ENCODE results near the gene SLC37A4.
"Not testable (repeated sequence)": the region's sequence is repeated elsewhere in the genome, so short reads cannot be mapped to it uniquely, and the experiment has no call there.

The SLC37A4 gene

GRCh38 chr11:119061256-119061655 lies 30.6 kb upstream of the SLC37A4 start:
- Histone ChIP-seq H3K9me3 (ENCODE audit: insufficient read depth, low read length) (no peaks in the 10 kb centered on the region), H3K27me3 (ENCODE audit: low read length) (no peaks in the 10 kb centered on the region), H3K4me2 (ENCODE audit: low read depth, low read length, poor library complexity, severe bottlenecking) (no peak overlapping the region), H4K20me1 (ENCODE audit: low read depth, low read length) (no peaks in the 10 kb centered on the region), H3F3A (ENCODE audit: insufficient read depth) (peaks cover 11% of the 10 kb centered on the region; the same call in 1 of the 2 replicates), H3K9ac (ENCODE audit: low read length) (no peak overlapping the region), H3K4me3 (ENCODE audit: insufficient read depth, low read length, poor library complexity, severe bottlenecking) (no peak overlapping the region), H3K36me3 (ENCODE audit: low read length) (no peaks in the 10 kb centered on the region; the same call in 1 of the 2 replicates), H3K9me2 (replicated peaks; ENCODE audit: insufficient read depth, low read length) (no peaks in the 10 kb centered on the region), H3K79me2 (ENCODE audit: insufficient read depth, low read length) (peaks cover 25% of the 10 kb centered on the region), H2AFZ (ENCODE audit: low read depth, low read length, severe bottlenecking) (no peak overlapping the region), H3K27ac (ENCODE audit: low read depth, low read length) (no peak overlapping the region)
- TF ChIP-seq EZH2phosphoT487 (conservative IDR thresholded peaks at IDR 0.05; ENCODE audit: low read length) (no peak), CTCF (IDR thresholded peaks at IDR 0.05; ENCODE audit: insufficient read depth, low read length, poor library complexity, severe bottlenecking) (no peak)

- H4K20me1 ChIP-seq (ENCODE audit: low read depth, low read length); H3K9me2 ChIP-seq (replicated peaks; ENCODE audit: insufficient read depth, low read length); H3K27me3 ChIP-seq (ENCODE audit: low read length); H3K9ac ChIP-seq (ENCODE audit: low read length); H3K36me3 ChIP-seq (ENCODE audit: low read length); H2AFZ ChIP-seq (ENCODE audit: low read depth, low read length, severe bottlenecking); H3F3A ChIP-seq (ENCODE audit: insufficient read depth); H3K9me3 ChIP-seq (ENCODE audit: insufficient read depth, low read length); H3K27ac ChIP-seq (ENCODE audit: low read depth, low read length); H3K4me3 ChIP-seq (ENCODE audit: insufficient read depth, low read length, poor library complexity, severe bottlenecking); H3K4me2 ChIP-seq (ENCODE audit: low read depth, low read length, poor library complexity, severe bottlenecking): not testable (repeated sequence)
- H3K79me2 ChIP-seq (ENCODE audit: insufficient read depth, low read length), result peaks cover 27% of the 10 kb centered on the region
These were observed 28.5 kb upstream of the SLC37A4 start for GRCh38 chr11:119059128-119059527.

GRCh38 chr11:119057000-119057769 lies 26.5 kb upstream of the SLC37A4 start, which contains the start of gene HYOU1:
TSS of gene HYOU1 (minus strand) at chr11:119057205. CDS start at chr11:119056160, 1,045 bp downstream.
- H3K4me2 ChIP-seq (ENCODE audit: low read depth, low read length, poor library complexity, severe bottlenecking), result peak within 1 kb of the TSS; percentile 81
- no peaks in the 10 kb centered on the region for H4K20me1 ChIP-seq (ENCODE audit: low read depth, low read length)
- no peaks in the 10 kb centered on the region for H3K9me3 ChIP-seq (ENCODE audit: insufficient read depth, low read length)
- no peaks in the 10 kb centered on the region for H3K36me3 ChIP-seq (ENCODE audit: low read length)
- H3K9me2 ChIP-seq (replicated peaks; ENCODE audit: insufficient read depth, low read length), result no peaks in the 10 kb centered on the region
- H3K79me2 ChIP-seq (ENCODE audit: insufficient read depth, low read length), result peaks cover 27% of the 10 kb centered on the region
- no peaks in the 10 kb centered on the region for H3K27me3 ChIP-seq (ENCODE audit: low read length)
- TF ChIP-seq CTCF (IDR thresholded peaks at IDR 0.05; ENCODE audit: insufficient read depth, low read length, poor library complexity, severe bottlenecking) (no peak), EZH2phosphoT487 (conservative IDR thresholded peaks at IDR 0.05; ENCODE audit: low read length) (no peak)
- H3K9ac ChIP-seq (ENCODE audit: low read length), result peak within 1 kb of the TSS; percentile 95
- peak within 1 kb of the TSS; percentile 61 for H3K27ac ChIP-seq (ENCODE audit: low read depth, low read length)
- H2AFZ ChIP-seq (ENCODE audit: low read depth, low read length, severe bottlenecking), result peak within 1 kb of the TSS; percentile 49
- no peaks in the 10 kb centered on the region for H3F3A ChIP-seq (ENCODE audit: insufficient read depth)
- peak within 1 kb of the TSS; percentile 86 for H3K4me3 ChIP-seq (ENCODE audit: insufficient read depth, low read length, poor library complexity, severe bottlenecking)

- Histone ChIP-seq H3K36me3 (ENCODE audit: low read length) (no peaks in the 10 kb centered on the region), H3K4me3 (ENCODE audit: insufficient read depth, low read length, poor library complexity, severe bottlenecking) (peak overlapping the region; percentile 71), H4K20me1 (ENCODE audit: low read depth, low read length) (no peaks in the 10 kb centered on the region), H3K9me2 (replicated peaks; ENCODE audit: insufficient read depth, low read length) (no peaks in the 10 kb centered on the region), H2AFZ (ENCODE audit: low read depth, low read length, severe bottlenecking) (peak overlapping the region; percentile 42), H3K27me3 (ENCODE audit: low read length) (no peaks in the 10 kb centered on the region), H3K4me2 (ENCODE audit: low read depth, low read length, poor library complexity, severe bottlenecking) (peak overlapping the region; percentile 54), H3F3A (ENCODE audit: insufficient read depth) (no peaks in the 10 kb centered on the region), H3K79me2 (ENCODE audit: insufficient read depth, low read length) (peaks cover 27% of the 10 kb centered on the region), H3K27ac (ENCODE audit: low read depth, low read length) (peak overlapping the region; percentile 55), H3K9ac (ENCODE audit: low read length) (peak overlapping the region; percentile 95), H3K9me3 (ENCODE audit: insufficient read depth, low read length) (no peaks in the 10 kb centered on the region)
- no peak for TF ChIP-seq CTCF (IDR thresholded peaks at IDR 0.05; ENCODE audit: insufficient read depth, low read length, poor library complexity, severe bottlenecking)
- no peak for TF ChIP-seq EZH2phosphoT487 (conservative IDR thresholded peaks at IDR 0.05; ENCODE audit: low read length)
These were observed 25.8 kb upstream of the SLC37A4 start for GRCh38 chr11:119056421-119056999.
